Activated CD8-positive, alpha-beta memory T cell treated with anti-CD3 and anti-CD28 coated beads for 1 hour (primary cell): ENCODE data around the gene ATP6V0A4.

ENCODE experiments used
- DNase-seq, 2 donors: peaks; one replicate each; pipeline ENCODE4 v3.0.0-alpha.2; 2020; ENCODE audit warnings: low read depth in 1 of 2; ENCODE audit errors: extremely low read depth in 1 of 2

ATP6V0A4 gene

GRCh38 chr7:138663725-138664710 lies 134.0 kb downstream of the ATP6V0A4 start:
- no peak for DNase-seq

DNA sequence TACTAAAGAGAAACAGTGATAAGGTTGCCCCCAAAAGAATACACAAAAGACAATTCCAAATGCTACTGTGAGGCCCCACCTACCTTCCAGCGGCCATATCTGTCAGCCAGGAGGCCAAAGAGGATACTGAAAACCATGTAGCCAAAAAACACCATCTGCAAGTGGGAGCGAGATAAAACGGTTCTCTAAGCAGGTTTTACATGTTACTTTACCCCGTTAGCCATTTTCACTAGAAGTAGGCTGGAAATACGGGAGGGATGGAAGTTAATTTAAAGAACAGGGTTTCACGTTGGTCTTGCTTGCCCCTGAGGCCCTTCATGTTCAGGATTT lies 135.0 kb downstream of the ATP6V0A4 start:
- DNase-seq, result no peak

GRCh38 chr7:138662076-138662990 lies 135.7 kb downstream of the ATP6V0A4 start:
- DNase-seq, result no peak

GRCh38 chr7:138661069-138661635 lies 136.8 kb downstream of the ATP6V0A4 start:
- DNase-seq, result no peak

DNA sequence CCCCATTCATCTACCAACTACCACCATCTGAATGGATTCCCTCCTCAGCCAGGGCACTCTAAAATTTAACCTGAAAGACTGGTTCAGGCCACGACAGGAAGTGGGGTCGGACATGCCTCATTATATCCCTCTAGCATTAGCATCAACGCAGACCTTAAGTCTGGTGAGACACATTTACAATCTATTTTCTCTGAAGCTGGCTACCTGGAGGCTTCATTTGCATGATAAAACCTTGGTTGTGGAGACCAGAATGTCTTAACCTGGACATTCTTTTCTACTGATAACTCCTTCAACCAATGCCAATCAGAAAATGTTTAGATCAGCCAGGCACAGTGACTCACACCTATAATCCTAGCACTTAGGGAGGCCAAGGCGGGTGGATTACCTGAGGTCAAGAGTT lies 139.1 kb downstream of the ATP6V0A4 start:
- no peak for DNase-seq

DNA sequence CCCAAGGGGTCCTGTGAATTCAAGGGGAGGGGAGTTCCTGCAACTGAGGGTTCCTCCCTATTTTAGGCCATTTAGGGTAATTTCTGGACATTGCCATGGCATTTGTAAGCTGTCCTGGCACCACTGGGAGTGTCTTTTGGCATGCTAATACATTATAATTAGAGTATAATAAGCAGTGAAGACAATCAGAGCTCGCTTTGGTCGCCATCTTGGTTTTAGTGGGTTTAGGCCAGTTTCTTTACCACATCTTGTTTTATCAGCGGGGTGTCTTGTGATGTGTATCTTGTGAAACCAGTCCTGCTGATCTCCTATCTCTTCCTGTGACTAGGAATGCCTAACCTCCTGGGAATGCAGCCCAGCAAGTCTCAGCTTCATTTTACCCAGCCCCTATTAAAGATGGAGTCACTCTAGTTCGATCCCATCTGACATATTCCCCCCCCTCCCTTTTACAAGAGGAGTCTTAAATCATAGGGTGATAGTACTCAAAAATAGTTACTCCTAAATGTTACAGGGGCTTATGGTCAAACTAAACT lies 140.1 kb downstream of the ATP6V0A4 start:
- DNase-seq, result no peak

DNA sequence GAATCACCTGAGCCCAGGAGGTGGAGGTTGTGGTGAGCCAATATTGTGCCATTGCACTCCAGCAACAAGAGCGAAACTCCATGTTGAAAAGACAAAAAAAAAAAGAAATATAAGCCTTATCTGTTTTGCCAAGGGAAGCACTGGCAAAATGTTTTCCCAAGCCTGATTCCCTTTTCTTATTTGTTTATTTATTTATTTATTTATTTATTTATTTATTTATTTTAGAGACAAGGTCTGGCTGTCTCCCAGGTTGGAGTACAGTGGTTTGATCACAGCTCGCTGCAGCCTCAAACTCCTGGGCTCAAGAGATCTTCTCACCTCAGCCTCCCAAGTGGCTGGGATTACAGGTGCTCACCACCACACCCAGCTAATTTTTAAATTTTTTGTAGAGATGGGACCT lies 141.0 kb downstream of the ATP6V0A4 start:
- no peak for DNase-seq
